HepG2 (cell line): ENCODE data around the gene GPR4. TPM values are rescaled to one million over a fixed set of nuclear protein-coding genes. Genes with fewer than 3 reads are reported as not detected.
A peak's percentile ranks its signal among the peaks of the same experiment; 100 is the strongest.

Source experiments
- ATF2 ChIP-seq: sonication (generic); formaldehyde crosslinking; IDR thresholded peaks from 2 replicates; pipeline ENCODE4 v1.4.0; 2020; ENCODE audit warnings: missing genetic modification reagents
- ATF7 ChIP-seq, 2 experiments: fragments of 450-650 bp in 1 of 2; sonication (generic) in 1 of 2; formaldehyde crosslinking in 1 of 2; IDR thresholded peaks; 2 replicates each; pipeline versions ENCODE4 v1.4.0 to v1.6.1; 2016 to 2020; ENCODE audit warnings: antibody characterized with exemption in 1 of 2, mild to moderate bottlenecking in 1 of 2, missing genetic modification reagents in 1 of 2
- DDIT3 ChIP-seq: sonication (generic); formaldehyde crosslinking; IDR thresholded peaks from 2 replicates; pipeline ENCODE4 v1.4.0; 2020; ENCODE audit warnings: mild to moderate bottlenecking, missing genetic modification reagents
- FIP1L1 ChIP-seq: fragments of 200-400 bp; formaldehyde crosslinking; IDR thresholded peaks from 2 replicates; pipeline ENCODE4 v1.6.1; 2018; ENCODE audit warnings: low read depth, mild to moderate bottlenecking, low read length, moderate library complexity, borderline replicate concordance; ENCODE audit not compliant: insufficient read depth
- NPAS2 ChIP-seq: sonication (generic); formaldehyde crosslinking; IDR thresholded peaks from 2 replicates; pipeline ENCODE4 v1.8.0; 2022; ENCODE audit warnings: mild to moderate bottlenecking, missing genetic modification reagents, borderline replicate concordance
- NR1H2 ChIP-seq: sonication (generic); formaldehyde crosslinking; IDR thresholded peaks from 2 replicates; pipeline ENCODE4 v1.8.1; 2022; ENCODE audit warnings: low read depth, missing genetic modification reagents, borderline replicate concordance
- RCOR2 ChIP-seq: IDR thresholded peaks from 2 replicates; pipeline ENCODE4 v1.6.1; 2016; ENCODE audit warnings: missing biosample characterization, missing genetic modification reagents
- REL ChIP-seq: sonication (generic); formaldehyde crosslinking; conservative IDR thresholded peaks from 2 replicates; pipeline ENCODE4 v1.8.0; 2022; ENCODE audit warnings: mild to moderate bottlenecking, missing genetic modification reagents, moderate library complexity
- SAP130 ChIP-seq: IDR thresholded peaks from 2 replicates; pipeline ENCODE4 v1.6.1; 2016; ENCODE audit warnings: low read depth
- TCF12 ChIP-seq, 2 experiments: fragments of 450-650 bp in 1 of 2; sonication (generic) in 1 of 2; formaldehyde crosslinking in 1 of 2; IDR thresholded peaks; 2 replicates each; pipeline versions ENCODE4 v1.6.1 to v1.8.0; 2017 to 2022; ENCODE audit warnings: antibody characterized with exemption in 1 of 2, mild to moderate bottlenecking in 1 of 2, missing genetic modification reagents in 1 of 2, moderate library complexity in 1 of 2
- TEAD2 ChIP-seq: sonication (generic); formaldehyde crosslinking; IDR thresholded peaks from 2 replicates; pipeline ENCODE4 v1.9.0; 2021; ENCODE audit warnings: missing genetic modification reagents
- TFAP4 ChIP-seq: sonication (generic); IDR thresholded peaks from 2 replicates; pipeline ENCODE4 v1.6.1; 2016; ENCODE audit warnings: low read depth, borderline replicate concordance
- THRA ChIP-seq: sonication (generic); formaldehyde crosslinking; IDR thresholded peaks from 2 replicates; pipeline ENCODE4 v1.4.0; 2020; ENCODE audit warnings: missing genetic modification reagents, borderline replicate concordance
- TRIM22 ChIP-seq: fragments of 450-650 bp; IDR thresholded peaks from 2 replicates; pipeline ENCODE4 v1.6.1; 2017
- XBP1 ChIP-seq: sonication (generic); formaldehyde crosslinking; IDR thresholded peaks from 2 replicates; pipeline ENCODE4 v1.5.0; 2020; ENCODE audit warnings: missing genetic modification reagents
- ZBTB21 ChIP-seq: sonication (generic); formaldehyde crosslinking; IDR thresholded peaks from 2 replicates; pipeline ENCODE4 v1.4.0; 2020; ENCODE audit warnings: missing genetic modification reagents
- ZBTB26 ChIP-seq: IDR thresholded peaks from 2 replicates; pipeline ENCODE4 v1.6.1; 2016; ENCODE audit warnings: missing compliant biosample characterization, missing genetic modification reagents, borderline replicate concordance
- ZBTB7B ChIP-seq: sonication (generic); formaldehyde crosslinking; IDR thresholded peaks from 2 replicates; pipeline ENCODE4 v1.4.0; 2020; ENCODE audit warnings: missing genetic modification reagents
- ZFP90 ChIP-seq: sonication (generic); formaldehyde crosslinking; IDR thresholded peaks from 2 replicates; pipeline ENCODE4 v1.8.0; 2022; ENCODE audit warnings: missing genetic modification reagents, mild to moderate bottlenecking, inconsistent platforms, borderline replicate concordance
- ZNF567 ChIP-seq: sonication (generic); formaldehyde crosslinking; IDR thresholded peaks from 2 replicates; pipeline ENCODE4 v1.8.1; 2023; ENCODE audit warnings: mild to moderate bottlenecking, missing genetic modification reagents, borderline replicate concordance
- ZNF766 ChIP-seq: sonication (generic); formaldehyde crosslinking; IDR thresholded peaks from 2 replicates; pipeline ENCODE4 v1.5.0; 2020; ENCODE audit warnings: missing genetic modification reagents, borderline replicate concordance
- polyA plus RNA-seq, 8 experiments: library from polyadenylated mRNA; depleted of rRNA in 3 of 8; stranded (reverse) in 7 of 8; unstranded in 1 of 8; fragments of >200 nt; fragmentation: Illumina TruSeq in 4 of 8; extraction: Trizol in 4 of 8; gene quantifications; 2 replicates each; pipeline versions ENCODE4 v1.2.1 to v1.2.3, GENCODE V29; 2011 to 2016; ENCODE audit warnings: low read depth in 4 of 8, missing spikeins in 1 of 8, mixed read lengths in 1 of 8; ENCODE audit not compliant: insufficient read depth in 1 of 8
- total RNA-seq, 5 experiments: library from RNA; depleted of rRNA; stranded (reverse); fragments of >200 nt; fragmentation: Illumina TruSeq; extraction: Trizol; gene quantifications; 2 replicates each; pipeline ENCODE4 v1.2.3, GENCODE V29; 2016; ENCODE audit warnings: low read depth in 1 of 5

GPR4 gene
- total and polyA plus RNA-seq, 2 of the 13 experiments (the other 11 are each of a cell fraction or from before 2014, with no cell fraction given), result 0.15 TPM; not detected in 1

- peak; percentile 66; the same call in 1 of the 2 replicates for TF ChIP-seq ZNF567 (CRISPR knock-in tag)
- peak; percentile 92 for TF ChIP-seq SAP130 (CRISPR knock-in tag)
- peak; percentile 94 for TF ChIP-seq ATF2 (CRISPR knock-in tag)
- peak; percentile 91 for TF ChIP-seq ATF7 (IDR thresholded peaks at IDR 0.05)
- no peak for TF ChIP-seq ATF7 (CRISPR knock-in tag; IDR thresholded peaks at IDR 0.05)
- TF ChIP-seq XBP1, result 0 out of 2 replicates have a peak, but pooled peaks have one; percentile 31
- TF ChIP-seq NR1H2 (CRISPR knock-in tag), result no peak
- TF ChIP-seq DDIT3 (CRISPR knock-in tag), result no peak
- TF ChIP-seq ZBTB26 (CRISPR knock-in tag), result peak; percentile 67; the same call in 1 of the 2 replicates
- no peak for TF ChIP-seq REL
- 0 out of 2 replicates have a peak, but pooled peaks have one; percentile 22 for TF ChIP-seq ZBTB7B
- TF ChIP-seq TFAP4, result peak; percentile 33; the same call in 1 of the 2 replicates
- TF ChIP-seq ZNF766, result peak; percentile 82; the same call in 1 of the 2 replicates
- TF ChIP-seq NPAS2 (CRISPR knock-in tag), result no peak
- TF ChIP-seq ZFP90 (CRISPR knock-in tag), result no peak
- TF ChIP-seq TEAD2 (CRISPR knock-in tag), result no peak
- TF ChIP-seq RCOR2 (CRISPR knock-in tag), result peak; percentile 32; the same call in 1 of the 2 replicates
- 0 out of 2 replicates have a peak, but pooled peaks have one; percentile 34 for TF ChIP-seq FIP1L1
- peak; percentile 99 for TF ChIP-seq ZBTB21 (CRISPR knock-in tag)
- no peak for TF ChIP-seq TRIM22
- no peak for TF ChIP-seq TCF12 (IDR thresholded peaks at IDR 0.05)
- TF ChIP-seq TCF12 (CRISPR knock-in tag; IDR thresholded peaks at IDR 0.05), result no peak
- TF ChIP-seq THRA (CRISPR knock-in tag), result peak; percentile 64; the same call in 1 of the 2 replicates
These were observed 17.5 kb downstream of the GPR4 start, which contains the start of gene OPA3 (continued) for GRCh38 chr19:45584332-45585157.
